Measurements from ENCODE around the gene BLMH. TPM values are rescaled to one million over a fixed set of nuclear protein-coding genes. Genes with fewer than 3 reads are reported as not detected.

BLMH gene
- total RNA-seq, 1 experiment from 2014 or later = 51.2 TPM

- Histone ChIP-seq H3K27me3 (ENCODE audit: insufficient read depth, low read length) (no peaks in the 10 kb centered on the region), H3K9me3 (ENCODE audit: control insufficient read depth in 1 of 2, insufficient read depth in 1 of 2, low read depth in 1 of 2, low read length in 2 of 2) (no peaks in the 10 kb centered on the region), H3K9ac (ENCODE audit: low read length) (no peak overlapping the region), H3K4me2 (ENCODE audit: low read length) (no peak overlapping the region), H3K9me2 (ENCODE audit: insufficient read depth) (no peaks in the 10 kb centered on the region), H3K4me1 (ENCODE audit: control insufficient read depth in 1 of 2, insufficient read depth in 2 of 2, low read length in 2 of 2) (no peaks in the 10 kb centered on the region), H3K27ac (ENCODE audit: low read depth, low read length) (no peak overlapping the region), H4K20me1 (ENCODE audit: insufficient read depth) (no peaks in the 10 kb centered on the region), H3K79me2 (ENCODE audit: insufficient read depth, low read length) (no peaks in the 10 kb centered on the region), H2AFZ (ENCODE audit: low read depth, low read length, poor library complexity, severe bottlenecking) (no peak overlapping the region), H3K4me3 (replicated peaks in 1 of 2; ENCODE audit: low read depth in 1 of 2, low read length in 2 of 2) (no peak overlapping the region), H3K36me3 (ENCODE audit: control insufficient read depth in 1 of 2, insufficient read depth in 2 of 2, low read length in 2 of 2) (no peaks in the 10 kb centered on the region)
- no peak for TF ChIP-seq TCF7L2 (IDR thresholded peaks at IDR 0.05; ENCODE audit: borderline replicate concordance, extremely low read depth, insufficient read depth, insufficient read length)
- TF ChIP-seq YY1 (IDR thresholded peaks at IDR 0.05; ENCODE audit: extremely low read depth, insufficient replicate concordance, low read depth, low read length) = no peak
- no peak for TF ChIP-seq EGR1 (IDR thresholded peaks at IDR 0.05; ENCODE audit: low read depth)
- no peak for TF ChIP-seq CBX3 (IDR thresholded peaks at IDR 0.05; ENCODE audit: low read depth)
- no peak for TF ChIP-seq EZH2phosphoT487 (IDR thresholded peaks at IDR 0.05; ENCODE audit: borderline replicate concordance)
- TF ChIP-seq RAD21 (IDR thresholded peaks at IDR 0.05; ENCODE audit: low read depth) = no peak
- no peak for TF ChIP-seq POLR2AphosphoS5 (IDR thresholded peaks at IDR 0.05; ENCODE audit: low read depth, low read length)
- TF ChIP-seq ZNF274 (IDR thresholded peaks at IDR 0.05; ENCODE audit: low read depth, low read length) = no peak
- no peak for TF ChIP-seq SP1 (IDR thresholded peaks at IDR 0.05; ENCODE audit: low read depth)
- no peak for TF ChIP-seq POLR2A (IDR thresholded peaks at IDR 0.05; ENCODE audit: borderline replicate concordance, extremely low read depth, insufficient read depth, insufficient read length)
- no peak for TF ChIP-seq FOSL1 (IDR thresholded peaks at IDR 0.05; ENCODE audit: low read depth)
- TF ChIP-seq CEBPB (IDR thresholded peaks at IDR 0.05; ENCODE audit: low read depth) = no peak
- no peak for TF ChIP-seq REST (IDR thresholded peaks at IDR 0.05; ENCODE audit: low read depth)
- no peak for TF ChIP-seq CTCF (IDR thresholded peaks at IDR 0.05 in 2 of 3, conservative IDR thresholded peaks at IDR 0.05 in 1 of 3; ENCODE audit: borderline replicate concordance in 1 of 3, insufficient read depth in 1 of 3, low read depth in 2 of 3, low read length in 2 of 3)
- no peak for TF ChIP-seq JUND (IDR thresholded peaks at IDR 0.05)
- TF ChIP-seq, protein P1, sequence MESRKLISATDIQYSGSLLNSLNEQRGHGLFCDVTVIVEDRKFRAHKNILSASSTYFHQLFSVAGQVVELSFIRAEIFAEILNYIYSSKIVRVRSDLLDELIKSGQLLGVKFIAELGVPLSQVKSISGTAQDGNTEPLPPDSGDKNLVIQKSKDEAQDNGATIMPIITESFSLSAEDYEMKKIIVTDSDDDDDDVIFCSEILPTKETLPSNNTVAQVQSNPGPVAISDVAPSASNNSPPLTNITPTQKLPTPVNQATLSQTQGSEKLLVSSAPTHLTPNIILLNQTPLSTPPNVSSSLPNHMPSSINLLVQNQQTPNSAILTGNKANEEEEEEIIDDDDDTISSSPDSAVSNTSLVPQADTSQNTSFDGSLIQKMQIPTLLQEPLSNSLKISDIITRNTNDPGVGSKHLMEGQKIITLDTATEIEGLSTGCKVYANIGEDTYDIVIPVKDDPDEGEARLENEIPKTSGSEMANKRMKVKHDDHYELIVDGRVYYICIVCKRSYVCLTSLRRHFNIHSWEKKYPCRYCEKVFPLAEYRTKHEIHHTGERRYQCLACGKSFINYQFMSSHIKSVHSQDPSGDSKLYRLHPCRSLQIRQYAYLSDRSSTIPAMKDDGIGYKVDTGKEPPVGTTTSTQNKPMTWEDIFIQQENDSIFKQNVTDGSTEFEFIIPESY (IDR thresholded peaks at IDR 0.05; ENCODE audit: extremely low read depth, insufficient replicate concordance, low read length) = no peak
- TF ChIP-seq ELF1 (IDR thresholded peaks at IDR 0.05; ENCODE audit: borderline replicate concordance, low read depth) = no peak
- intact Hi-C loops (cut with micrococcal nuclease) = no loop called here
- BruUV-seq (replicated peaks) = no TSS peak
- DNase-seq (ENCODE audit: low read depth, low spot score) = no peak
- no peak for ATAC-seq
- RAD21 ChIA-PET (ENCODE audit: low non-redundant PET in 1 of 2, low total read pairs in 2 of 2, uncharacterized antibody in 2 of 2, unreplicated experiment in 2 of 2) = no interaction called here
- POLR2A ChIA-PET = no interaction called here
- CTCF ChIA-PET = no interaction called here
These were observed 91.6 kb downstream of the BLMH start for GRCh38 chr17:30200106-30200505.
